ENCODE data around the gene TBC1D3.
"Not testable (repeated sequence)": the region's sequence is repeated elsewhere in the genome, so short reads cannot be mapped to it uniquely, and the experiment has no call there.

Gene TBC1D3

GRCh38 chr17:38192455-38192854 lies at the start of gene TBC1D3:
TSS of gene TBC1D3 (minus strand) at chr17:38192555. CDS start at chr17:38191029, 1,526 bp downstream.
- H3K4me3 ChIP-seq (ENCODE audit: low read length), result not testable (repeated sequence)

- not testable (repeated sequence) for H3K4me3 ChIP-seq (ENCODE audit: low read length)
These were observed 40.4 kb upstream of the TBC1D3 start for GRCh38 chr17:38232790-38233189.

GRCh38 chr17:38225844-38226495 lies 33.6 kb upstream of the TBC1D3 start:
- H3K4me3 ChIP-seq (ENCODE audit: low read length), result not testable (repeated sequence)

GRCh38 chr17:38220867-38221266 lies 28.5 kb upstream of the TBC1D3 start:
- H3K4me3 ChIP-seq (ENCODE audit: low read length), result not testable (repeated sequence)

GRCh38 chr17:38200271-38200670 lies 7.9 kb upstream of the TBC1D3 start:
- not testable (repeated sequence) for H3K4me3 ChIP-seq (ENCODE audit: low read length)

GRCh38 chr17:38134860-38135259 lies 57.5 kb downstream of the TBC1D3 start:
- not testable (repeated sequence) for H3K4me3 ChIP-seq (ENCODE audit: low read length)
